NB4 (cell line): ENCODE results near the gene SNU13.

Source experiments
- POLR2A ChIP-seq: IDR thresholded peaks from 2 replicates; pipeline ENCODE4 v1.6.1; 2011; ENCODE audit warnings: mild to moderate bottlenecking; ENCODE audit not compliant: insufficient read length; ENCODE audit errors: extremely low read depth
- TF ChIP-seq, protein P1 (sequence below): IDR thresholded peaks from one replicate; pipeline ENCODE4 v1.5.1; 2012; ENCODE audit warnings: low read depth, low read length
- TF ChIP-seq, protein P2 (sequence below): IDR thresholded peaks from 2 replicates; pipeline ENCODE4 v1.6.1; 2011; ENCODE audit warnings: low read depth, low read length

DNA sequence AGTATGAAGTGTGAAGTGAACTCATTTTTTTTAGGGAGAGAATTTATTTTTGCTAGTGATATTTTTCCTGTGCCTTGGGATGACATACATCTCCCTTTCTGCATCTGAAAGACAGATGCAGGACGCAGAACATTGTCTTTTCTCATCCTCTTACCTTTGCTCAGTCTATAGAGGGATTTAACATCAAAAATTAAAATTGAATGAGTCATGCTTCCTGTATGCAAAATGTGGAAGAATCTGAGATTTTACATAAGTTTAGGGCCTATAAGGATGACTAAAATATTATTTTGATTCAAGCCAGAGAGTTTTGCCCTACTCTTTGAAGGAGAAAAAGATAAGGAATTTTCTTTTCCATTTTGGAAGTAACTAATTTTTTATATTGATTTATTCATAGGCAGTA lies 40.2 kb downstream of the SNU13 start:
- TF ChIP-seq, protein P1, sequence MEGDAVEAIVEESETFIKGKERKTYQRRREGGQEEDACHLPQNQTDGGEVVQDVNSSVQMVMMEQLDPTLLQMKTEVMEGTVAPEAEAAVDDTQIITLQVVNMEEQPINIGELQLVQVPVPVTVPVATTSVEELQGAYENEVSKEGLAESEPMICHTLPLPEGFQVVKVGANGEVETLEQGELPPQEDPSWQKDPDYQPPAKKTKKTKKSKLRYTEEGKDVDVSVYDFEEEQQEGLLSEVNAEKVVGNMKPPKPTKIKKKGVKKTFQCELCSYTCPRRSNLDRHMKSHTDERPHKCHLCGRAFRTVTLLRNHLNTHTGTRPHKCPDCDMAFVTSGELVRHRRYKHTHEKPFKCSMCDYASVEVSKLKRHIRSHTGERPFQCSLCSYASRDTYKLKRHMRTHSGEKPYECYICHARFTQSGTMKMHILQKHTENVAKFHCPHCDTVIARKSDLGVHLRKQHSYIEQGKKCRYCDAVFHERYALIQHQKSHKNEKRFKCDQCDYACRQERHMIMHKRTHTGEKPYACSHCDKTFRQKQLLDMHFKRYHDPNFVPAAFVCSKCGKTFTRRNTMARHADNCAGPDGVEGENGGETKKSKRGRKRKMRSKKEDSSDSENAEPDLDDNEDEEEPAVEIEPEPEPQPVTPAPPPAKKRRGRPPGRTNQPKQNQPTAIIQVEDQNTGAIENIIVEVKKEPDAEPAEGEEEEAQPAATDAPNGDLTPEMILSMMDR, result no peak
- no peak for TF ChIP-seq POLR2A
- TF ChIP-seq, protein P2, sequence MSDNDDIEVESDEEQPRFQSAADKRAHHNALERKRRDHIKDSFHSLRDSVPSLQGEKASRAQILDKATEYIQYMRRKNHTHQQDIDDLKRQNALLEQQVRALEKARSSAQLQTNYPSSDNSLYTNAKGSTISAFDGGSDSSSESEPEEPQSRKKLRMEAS, result no peak
